ENCODE results near the gene LCN6. TPM values are rescaled to one million over a fixed set of nuclear protein-coding genes. Genes with fewer than 3 reads are reported as not detected.

The LCN6 gene
- total and polyA plus RNA-seq, 2 donors (not counting 1 experiment from before 2014, with no cell fraction given), result 0.18 TPM; not detected in 1

GRCh38 chr9:136694163-136694871 is 54.0 kb downstream of the LCN6 start:
- ChIA-PET POLR2A (no interaction called here), CTCF (interaction anchor here (0.6 to 2.4 kb wide), 2 partner anchors 33 to 348 kb away, joined by 4 to 7 read pairs; no protein-coding TSS in a partner anchor)
- H4K20me1 ChIP-seq (ENCODE audit: control insufficient read depth, insufficient read depth, low read length, poor library complexity, severe bottlenecking), result no peaks in the 10 kb centered on the region
- peak; percentile 50 for DNase-seq
- H3K9me3 Mint-ChIP-seq (ENCODE audit: insufficient read depth), result no peaks in the 10 kb centered on the region
- H2AFZ ChIP-seq (ENCODE audit: insufficient read depth, low read depth, low read length, poor library complexity, severe bottlenecking), result no peak overlapping the region
- H3K4me2 ChIP-seq (replicated peaks; ENCODE audit: low read depth, low read length, poor library complexity, severe bottlenecking), result no peak overlapping the region
- H3K9ac ChIP-seq (ENCODE audit: low read length), result no peak overlapping the region
- H3K4me1 ChIP-seq (ENCODE audit: control insufficient read depth in 2 of 2, insufficient read depth in 2 of 2, low read length in 2 of 2), result peaks cover 3 to 19% of the 10 kb centered on the region in 2 donors
- no peak overlapping the region for H3K4me3 ChIP-seq (ENCODE audit: control extremely low read depth in 1 of 5, extremely low read depth in 1 of 5, insufficient read depth in 1 of 5, low read depth in 2 of 5, low read length in 4 of 5)
- intact Hi-C loops (cut with micrococcal nuclease), result no loop called here
- H3K9me3 ChIP-seq (ENCODE audit: control extremely low read depth in 1 of 3, control insufficient read depth in 2 of 3, insufficient read depth in 1 of 3, low read length in 2 of 3), result no peaks in the 10 kb centered on the region
- no peak overlapping the region for H3K4me3 Mint-ChIP-seq
- H3K36me3 ChIP-seq (replicated peaks in 1 of 2; ENCODE audit: control extremely low read depth in 1 of 2, control insufficient read depth in 1 of 2, extremely low read depth in 1 of 2, insufficient read depth in 2 of 2, low read length in 1 of 2), result no peaks in the 10 kb centered on the region
- TF ChIP-seq EZH2 (IDR thresholded peaks at IDR 0.05; ENCODE audit: borderline replicate concordance, insufficient read depth, low read depth, low read length, poor library complexity, severe bottlenecking) (no peak), CTCF (IDR thresholded peaks at IDR 0.05) (peak; percentile 45)
- WGBS (ENCODE audit: insufficient coverage), result 64% methylated on average over 29 of the region's 32 CpGs
- H3K27me3 Mint-ChIP-seq, result peaks cover 11% of the 10 kb centered on the region
- H3K4me1 Mint-ChIP-seq, result peaks cover 9% of the 10 kb centered on the region
- H3K79me2 ChIP-seq (ENCODE audit: control insufficient read depth, insufficient read depth, low read length), result no peaks in the 10 kb centered on the region
- no peak overlapping the region for H3K27ac Mint-ChIP-seq
- peaks cover 0 to 29% (median 7%) of the 10 kb centered on the region in 4 experiments for H3K27me3 ChIP-seq (replicated peaks in 1 of 4; ENCODE audit: control extremely low read depth in 1 of 4, control insufficient read depth in 3 of 4, insufficient read depth in 4 of 4, low read length in 3 of 4)
- ATAC-seq (ENCODE audit: low read depth), result peak; percentile 65
- H3K27ac ChIP-seq (ENCODE audit: low read length in 2 of 2), result no peak overlapping the region

Small RNA genes lying within 50 kb of the gene (small RNA-seq; reads per million reads assigned to genes)
- not detected for gene ATP6V1G1P3 (ENCODE audit: insufficient read length, low read depth, low replicate concordance)
- gene MIR6722 (ENCODE audit: insufficient read length, low read depth, low replicate concordance), result not detected

Other genes with a start within 250 kb of the LCN6 start
- 38.5 and 40.6 TPM in 2 replicates for gene NOTCH1, start 202.5 kb downstream of the LCN6 start, total RNA-seq
- 16.6 and 19.6 TPM in 2 replicates for gene NOTCH1, start 202.5 kb downstream of the LCN6 start, polyA plus RNA-seq
- 0.34 TPM in 1 of 2 replicates, not detected in the other for gene EGFL7, start 85.6 kb downstream of the LCN6 start, total RNA-seq
- 0.13 TPM in 1 of 2 replicates, not detected in the other for gene EGFL7, start 85.6 kb downstream of the LCN6 start, polyA plus RNA-seq
- 25.1 and 32.7 TPM in 2 replicates for gene AGPAT2, start 61.1 kb downstream of the LCN6 start, total RNA-seq
- gene AGPAT2, start 61.1 kb downstream of the LCN6 start, polyA plus RNA-seq, result 28.4 and 30.8 TPM in 2 replicates
- gene DIPK1B, start 36.0 kb downstream of the LCN6 start, total RNA-seq, result 9.2 and 9.6 TPM in 2 replicates
- gene DIPK1B, start 36.0 kb downstream of the LCN6 start, polyA plus RNA-seq, result 9.6 and 49.8 TPM in 2 replicates
- gene LCN10, start 5.6 kb downstream of the LCN6 start, total RNA-seq, result 70.7 and 76.3 TPM in 2 replicates
- gene LCN10, start 5.6 kb downstream of the LCN6 start, polyA plus RNA-seq, result 85.1 and 93.0 TPM in 2 replicates
- 59.7 and 60.9 TPM in 2 replicates for gene LCN8, start 9.7 kb upstream of the LCN6 start, total RNA-seq
- 2.8 and 4.1 TPM in 2 replicates for gene LCN8, start 9.7 kb upstream of the LCN6 start, polyA plus RNA-seq
- gene LCN15, start 16.0 kb upstream of the LCN6 start, total RNA-seq, result not detected in 2 replicates
- gene LCN15, start 16.0 kb upstream of the LCN6 start, polyA plus RNA-seq, result not detected in 2 replicates
- gene TMEM141, start 42.8 kb upstream of the LCN6 start, total RNA-seq, result 35.7 and 39.1 TPM in 2 replicates
- gene TMEM141, start 42.8 kb upstream of the LCN6 start, polyA plus RNA-seq, result 32.4 and 60.8 TPM in 2 replicates
- gene CCDC183, start 47.8 kb upstream of the LCN6 start, total RNA-seq, result 1.0 and 1.8 TPM in 2 replicates
- gene CCDC183, start 47.8 kb upstream of the LCN6 start, polyA plus RNA-seq, result 4.0 and 4.9 TPM in 2 replicates
- 70.5 and 72.3 TPM in 2 replicates for gene RABL6, start 59.4 kb upstream of the LCN6 start, total RNA-seq
- 32.2 and 33.6 TPM in 2 replicates for gene RABL6, start 59.4 kb upstream of the LCN6 start, polyA plus RNA-seq
- gene AJM1, start 94.0 kb upstream of the LCN6 start, total RNA-seq, result 2.3 and 2.9 TPM in 2 replicates
- 1.2 and 1.7 TPM in 2 replicates for gene AJM1, start 94.0 kb upstream of the LCN6 start, polyA plus RNA-seq
- gene PHPT1, start 100.9 kb upstream of the LCN6 start, total RNA-seq, result 33.1 and 36.5 TPM in 2 replicates
- 21.9 and 37.2 TPM in 2 replicates for gene PHPT1, start 100.9 kb upstream of the LCN6 start, polyA plus RNA-seq
- 5.4 and 7.6 TPM in 2 replicates for gene MAMDC4, start 103.8 kb upstream of the LCN6 start, total RNA-seq
- gene MAMDC4, start 103.8 kb upstream of the LCN6 start, polyA plus RNA-seq, result 5.3 and 6.8 TPM in 2 replicates
- gene EDF1, start 117.8 kb upstream of the LCN6 start, total RNA-seq, result 259 and 261 TPM in 2 replicates
- gene EDF1, start 117.8 kb upstream of the LCN6 start, polyA plus RNA-seq, result 317 and 360 TPM in 2 replicates
- gene TRAF2, start 138.0 kb upstream of the LCN6 start, total RNA-seq, result 54.5 and 55.4 TPM in 2 replicates
- 25.5 and 35.5 TPM in 2 replicates for gene TRAF2, start 138.0 kb upstream of the LCN6 start, polyA plus RNA-seq
- 99.6 and 102 TPM in 2 replicates for gene FBXW5, start 196.2 kb upstream of the LCN6 start, total RNA-seq
- 156 and 195 TPM in 2 replicates for gene FBXW5, start 196.2 kb upstream of the LCN6 start, polyA plus RNA-seq
- 1.7 and 2.8 TPM in 2 replicates for gene C8G, start 196.7 kb upstream of the LCN6 start, total RNA-seq
- 0.65 and 2.8 TPM in 2 replicates for gene C8G, start 196.7 kb upstream of the LCN6 start, polyA plus RNA-seq
- 1.9 and 2.6 TPM in 2 replicates for gene LCN12, start 203.7 kb upstream of the LCN6 start, total RNA-seq
- 1.5 and 2.4 TPM in 2 replicates for gene LCN12, start 203.7 kb upstream of the LCN6 start, polyA plus RNA-seq
- gene PTGDS, start 229.0 kb upstream of the LCN6 start, total RNA-seq, result not detected in 2 replicates
- gene PTGDS, start 229.0 kb upstream of the LCN6 start, polyA plus RNA-seq, result 0.13 and 0.25 TPM in 2 replicates
- not detected in 2 replicates for gene LCNL1, start 234.5 kb upstream of the LCN6 start, total RNA-seq
- gene LCNL1, start 234.5 kb upstream of the LCN6 start, polyA plus RNA-seq, result 0.06 TPM in 1 of 2 replicates, not detected in the other
- 73.0 and 74.8 TPM in 2 replicates for gene PAXX, start 243.9 kb upstream of the LCN6 start, total RNA-seq
- 126 and 167 TPM in 2 replicates for gene PAXX, start 243.9 kb upstream of the LCN6 start, polyA plus RNA-seq
- 1.1 TPM in 2 replicates for gene CLIC3, start 248.0 kb upstream of the LCN6 start, total RNA-seq
- gene CLIC3, start 248.0 kb upstream of the LCN6 start, polyA plus RNA-seq, result 1.9 and 2.1 TPM in 2 replicates